GM21576 (cell line): Measurements from ENCODE around the gene TENT4A.

Source experiments
- ATAC-seq: cut with Tn5 transposase; IDR thresholded peaks from one replicate; pipeline ENCODE4 v1.9.1; 2021; ENCODE audit warnings: mild to moderate bottlenecking, moderate library complexity; ENCODE audit not compliant: unreplicated experiment

The TENT4A gene

GRCh38 chr5:6700074-6700684, 13.1 kb upstream of the TENT4A start:
- ATAC-seq, result no peak

- ATAC-seq, result no peak
These were observed 12.4 kb upstream of the TENT4A start for GRCh38 chr5:6700685-6701355.

GRCh38 chr5:6701491-6701890, 11.7 kb upstream of the TENT4A start:
- ATAC-seq, result no peak

- no peak for ATAC-seq
These were observed 10.6 kb upstream of the TENT4A start for GRCh38 chr5:6702633-6703032.

GRCh38 chr5:6703806-6704205, 9.4 kb upstream of the TENT4A start:
- no peak for ATAC-seq

- ATAC-seq, result no peak
These were observed 8.8 kb upstream of the TENT4A start for GRCh38 chr5:6704361-6704851.

- peak; percentile 74 for ATAC-seq
These were observed 8.1 kb upstream of the TENT4A start for GRCh38 chr5:6705088-6705487.

GRCh38 chr5:6705959-6706358, 7.3 kb upstream of the TENT4A start:
- ATAC-seq, result no peak

GRCh38 chr5:6707852-6708251, 5.4 kb upstream of the TENT4A start:
- no peak for ATAC-seq

- no peak for ATAC-seq
These were observed 4.4 kb upstream of the TENT4A start for GRCh38 chr5:6708814-6709213.

GRCh38 chr5:6710070-6710469, 3.2 kb upstream of the TENT4A start:
- ATAC-seq, result no peak

- no peak for ATAC-seq
These were observed 2.5 kb upstream of the TENT4A start for GRCh38 chr5:6710551-6711318.

- peak; percentile 18 for ATAC-seq
These were observed 1.7 kb upstream of the TENT4A start for GRCh38 chr5:6711409-6712141.

- peak; percentile 18 for ATAC-seq
These were observed 1.1 kb upstream of the TENT4A start for GRCh38 chr5:6712142-6712576.

- ATAC-seq, result peak; percentile 50
These were observed 507 bp upstream of the TENT4A start for GRCh38 chr5:6712577-6713273.

GRCh38 chr5:6714226-6715041, 1.2 kb downstream of the TENT4A start:
- no peak for ATAC-seq

- ATAC-seq, result no peak
These were observed 2.0 kb downstream of the TENT4A start for GRCh38 chr5:6715271-6715670.

- no peak for ATAC-seq
These were observed 2.8 kb downstream of the TENT4A start for GRCh38 chr5:6715758-6716628.
